OCI-M2 (cell line): ENCODE data around the gene NTM.

Source experiments
- DNase-seq: peaks from one replicate; lab custom pipeline; 2025; ENCODE audit not compliant: unreplicated experiment; lab: John Stamatoyannopoulos, UW

Gene NTM

GRCh38 chr11:131710511-131710910, 340.1 kb downstream of the NTM start:
- no peak for DNase-seq

- no peak for DNase-seq
Observed at GRCh38 chr11:131712897-131713296, 342.5 kb downstream of the NTM start.

- no peak for DNase-seq
Observed at GRCh38 chr11:131713529-131714134, 343.2 kb downstream of the NTM start.

- DNase-seq: no peak
Observed at GRCh38 chr11:131717616-131718015, 347.2 kb downstream of the NTM start.

- no peak for DNase-seq
Observed at GRCh38 chr11:131723088-131723487, 352.7 kb downstream of the NTM start.

- no peak for DNase-seq
Observed at GRCh38 chr11:131724436-131724975, 354.1 kb downstream of the NTM start.

GRCh38 chr11:131734871-131735270, 364.5 kb downstream of the NTM start:
- DNase-seq: no peak

GRCh38 chr11:131737357-131737756, 366.9 kb downstream of the NTM start:
- DNase-seq: no peak

GRCh38 chr11:131739243-131739882, 368.9 kb downstream of the NTM start:
- no peak for DNase-seq

- no peak for DNase-seq
Observed at GRCh38 chr11:131744847-131745246, 374.4 kb downstream of the NTM start.

GRCh38 chr11:131745405-131745804, 375.0 kb downstream of the NTM start:
- DNase-seq: no peak

- DNase-seq: no peak
Observed at GRCh38 chr11:131746201-131746600, 375.8 kb downstream of the NTM start.

GRCh38 chr11:131748151-131749050, 378.0 kb downstream of the NTM start:
- DNase-seq: no peak

- no peak for DNase-seq
Observed at GRCh38 chr11:131749101-131749500, 378.7 kb downstream of the NTM start.

- DNase-seq: no peak
Observed at GRCh38 chr11:131750152-131750551, 379.7 kb downstream of the NTM start.

GRCh38 chr11:131750692-131751091, 380.3 kb downstream of the NTM start:
- no peak for DNase-seq

GRCh38 chr11:131754671-131755070, 384.3 kb downstream of the NTM start:
- DNase-seq: no peak

- no peak for DNase-seq
Observed at GRCh38 chr11:131756479-131757110, 386.2 kb downstream of the NTM start.

GRCh38 chr11:131758726-131759125, 388.3 kb downstream of the NTM start:
- no peak for DNase-seq

- DNase-seq: no peak
Observed at GRCh38 chr11:131759140-131759539, 388.7 kb downstream of the NTM start.
